HG02610 (cell line): Measurements from ENCODE around the gene HS1BP3.

Source experiments
- ATAC-seq: cut with Tn5 transposase; IDR thresholded peaks from one replicate; pipeline ENCODE4 v1.9.1; 2021; ENCODE audit warnings: mild to moderate bottlenecking, moderate library complexity; ENCODE audit not compliant: unreplicated experiment

The HS1BP3 gene

DNA sequence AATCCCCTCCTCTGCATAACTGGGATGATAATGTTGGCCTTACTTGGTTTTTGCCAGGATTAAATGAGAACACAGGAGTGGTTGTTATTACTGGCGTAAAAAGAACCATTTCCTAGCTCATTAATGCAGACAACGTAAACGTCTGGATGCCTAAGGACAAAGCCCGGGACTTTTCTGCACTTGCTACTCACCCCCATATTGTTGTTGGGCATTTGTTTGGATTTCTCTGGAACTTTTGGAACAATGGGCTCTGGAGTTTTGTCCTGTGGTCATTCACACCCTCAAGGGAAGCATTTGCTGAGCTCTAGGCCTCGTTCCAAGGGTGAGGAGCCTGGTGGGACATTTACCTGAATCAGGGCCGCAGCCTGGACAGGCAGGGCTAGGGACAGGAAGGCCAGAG is 76.0 kb downstream of the HS1BP3 start:
- ATAC-seq: no peak

DNA sequence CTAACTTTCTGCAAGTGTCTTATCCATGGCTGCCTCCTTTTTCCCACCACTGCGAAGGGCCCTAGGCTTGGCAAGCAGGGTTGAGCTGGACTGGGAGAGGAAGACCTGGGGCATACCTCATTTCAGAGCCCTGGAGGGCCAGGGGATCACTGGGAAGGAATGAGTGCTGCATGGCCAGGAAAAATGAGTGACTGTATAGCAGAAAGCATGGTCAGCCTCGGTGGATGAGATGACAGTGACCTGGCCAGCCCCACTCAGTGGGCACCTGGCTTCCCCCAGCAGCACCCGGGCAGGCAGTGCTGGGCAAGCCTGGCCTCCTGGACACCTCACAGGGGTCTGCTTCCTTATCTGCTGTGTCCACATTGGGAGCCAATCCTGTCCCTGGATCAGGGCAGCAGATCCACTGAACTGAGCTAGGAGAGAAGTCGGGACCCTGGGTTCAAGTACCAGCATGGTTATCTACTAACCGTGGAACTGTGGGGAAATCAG is 76.4 kb downstream of the HS1BP3 start:
- ATAC-seq: no peak

DNA sequence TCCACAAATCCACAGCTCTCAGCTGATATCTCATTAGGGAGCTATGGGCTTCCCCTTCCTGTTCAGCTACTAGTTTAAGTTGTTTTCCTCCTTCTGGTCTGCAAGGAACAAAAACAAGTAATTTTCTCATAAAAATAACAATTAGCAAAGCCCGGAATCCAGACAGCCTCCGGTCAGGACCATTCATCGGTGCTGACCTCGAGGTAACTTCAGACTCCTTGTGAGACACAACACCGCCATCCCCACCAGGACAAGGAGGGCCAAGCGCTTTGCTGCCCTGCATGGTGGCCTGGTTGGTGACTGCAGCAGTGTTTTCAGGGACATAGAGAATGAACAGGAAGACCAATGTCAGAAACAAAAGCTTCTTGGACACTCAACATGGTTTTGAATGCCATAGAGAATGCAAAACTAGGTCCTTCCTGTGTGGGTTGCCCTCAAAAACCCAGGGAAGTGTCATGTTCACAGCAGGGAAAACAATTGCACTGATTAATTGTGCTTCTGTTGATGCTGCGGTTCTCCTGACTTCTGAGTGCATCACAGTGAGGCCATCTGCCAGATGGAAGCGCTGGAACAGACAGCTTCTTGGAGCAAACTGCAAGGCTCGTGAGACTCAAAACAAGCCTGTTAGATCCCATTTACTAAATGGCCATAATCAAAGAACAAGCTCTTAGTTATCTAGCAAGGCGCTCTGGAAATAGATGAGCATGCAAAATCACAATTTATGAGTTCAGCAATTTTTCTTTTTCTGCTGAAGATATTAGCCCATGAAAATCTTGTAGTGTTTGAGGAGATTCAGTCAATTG is 77.1 kb downstream of the HS1BP3 start:
- no peak for ATAC-seq

DNA sequence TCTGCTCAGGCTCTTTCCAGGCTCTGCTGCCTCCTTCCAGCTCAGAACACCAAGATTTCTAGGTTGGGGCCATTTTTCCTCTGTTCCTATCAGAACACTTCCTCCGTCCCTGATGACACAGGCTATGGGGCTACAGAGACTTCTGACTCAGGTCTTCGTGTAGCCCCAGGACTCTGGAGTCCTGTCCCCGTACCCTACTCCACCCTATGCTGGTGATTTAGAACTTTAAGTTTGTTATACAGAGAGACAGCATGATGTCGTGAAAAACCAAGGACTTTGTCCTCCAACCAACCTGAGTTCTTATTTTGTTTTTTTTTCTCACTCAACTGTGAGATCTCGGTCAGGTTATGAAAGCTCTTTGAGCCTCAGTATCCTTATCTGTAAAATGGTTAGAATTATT is 78.7 kb downstream of the HS1BP3 start:
- no peak for ATAC-seq

DNA sequence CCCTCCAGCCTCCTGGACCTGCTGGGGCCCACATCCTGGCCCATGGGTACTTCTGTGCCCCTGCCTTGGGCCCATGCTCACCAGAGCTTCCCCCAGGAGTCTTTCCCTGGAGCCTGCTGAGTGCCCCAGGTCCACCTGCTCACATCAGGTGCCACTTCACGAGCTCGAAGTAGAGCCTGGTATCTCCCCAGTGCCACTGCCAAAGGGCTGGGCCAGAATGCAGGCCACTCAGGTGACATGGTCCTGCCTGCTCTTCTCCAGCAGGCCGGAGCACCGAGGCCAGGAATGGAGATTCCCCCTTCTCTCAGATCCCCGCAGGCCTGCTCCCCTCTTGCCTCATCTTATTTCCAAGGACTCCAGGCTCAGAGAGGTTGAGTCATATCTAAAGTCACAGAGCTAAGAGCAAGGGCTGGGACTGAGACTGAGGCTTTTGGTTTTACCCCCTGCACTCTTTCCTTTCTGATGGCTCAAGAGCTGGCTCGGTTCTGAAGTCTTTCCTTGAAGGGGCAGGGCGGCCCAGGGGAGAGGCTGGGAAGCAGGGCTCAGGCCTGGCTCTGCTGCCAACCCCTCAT is 79.2 kb downstream of the HS1BP3 start:
- ATAC-seq: peak; percentile 37

DNA sequence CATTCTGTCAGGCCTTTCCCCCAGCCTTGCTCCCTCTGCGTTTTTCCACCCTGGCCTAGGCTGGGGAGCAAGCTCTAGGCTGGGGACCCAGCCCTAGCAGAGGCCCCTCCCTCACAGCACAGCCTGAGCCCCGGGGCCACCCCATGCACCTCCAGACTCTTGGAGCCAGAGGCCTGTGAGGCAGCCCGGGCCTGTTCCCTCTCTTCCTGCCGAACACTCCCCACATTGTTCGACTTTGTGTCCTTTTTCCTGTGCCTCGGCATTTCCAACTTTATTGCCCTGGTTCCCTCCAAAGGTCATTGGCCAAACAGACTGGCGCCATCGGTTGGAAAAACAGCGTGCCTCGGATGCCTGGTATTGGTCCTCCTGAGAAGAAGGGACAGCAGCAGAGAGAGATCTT is 79.7 kb downstream of the HS1BP3 start:
- no peak for ATAC-seq

DNA sequence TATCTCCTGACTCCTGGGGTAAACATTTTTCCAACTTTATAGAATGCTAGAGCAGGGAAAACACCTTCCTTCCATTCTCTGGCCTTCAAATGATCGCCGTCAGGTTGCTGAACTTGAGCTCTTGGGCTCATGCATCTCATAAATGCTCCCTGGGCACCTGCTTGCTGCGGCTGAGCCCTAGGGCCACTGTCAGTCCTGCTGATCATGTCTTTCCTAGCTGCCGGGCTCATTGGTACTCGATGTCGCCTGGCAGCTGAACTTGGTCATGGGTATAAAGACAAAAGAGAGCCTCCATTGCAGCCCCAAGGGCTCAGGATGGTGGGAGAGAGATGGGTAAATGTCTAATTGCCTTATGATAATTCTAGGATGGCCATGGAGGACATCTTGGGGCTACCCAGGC is 80.6 kb downstream of the HS1BP3 start:
- no peak for ATAC-seq

DNA sequence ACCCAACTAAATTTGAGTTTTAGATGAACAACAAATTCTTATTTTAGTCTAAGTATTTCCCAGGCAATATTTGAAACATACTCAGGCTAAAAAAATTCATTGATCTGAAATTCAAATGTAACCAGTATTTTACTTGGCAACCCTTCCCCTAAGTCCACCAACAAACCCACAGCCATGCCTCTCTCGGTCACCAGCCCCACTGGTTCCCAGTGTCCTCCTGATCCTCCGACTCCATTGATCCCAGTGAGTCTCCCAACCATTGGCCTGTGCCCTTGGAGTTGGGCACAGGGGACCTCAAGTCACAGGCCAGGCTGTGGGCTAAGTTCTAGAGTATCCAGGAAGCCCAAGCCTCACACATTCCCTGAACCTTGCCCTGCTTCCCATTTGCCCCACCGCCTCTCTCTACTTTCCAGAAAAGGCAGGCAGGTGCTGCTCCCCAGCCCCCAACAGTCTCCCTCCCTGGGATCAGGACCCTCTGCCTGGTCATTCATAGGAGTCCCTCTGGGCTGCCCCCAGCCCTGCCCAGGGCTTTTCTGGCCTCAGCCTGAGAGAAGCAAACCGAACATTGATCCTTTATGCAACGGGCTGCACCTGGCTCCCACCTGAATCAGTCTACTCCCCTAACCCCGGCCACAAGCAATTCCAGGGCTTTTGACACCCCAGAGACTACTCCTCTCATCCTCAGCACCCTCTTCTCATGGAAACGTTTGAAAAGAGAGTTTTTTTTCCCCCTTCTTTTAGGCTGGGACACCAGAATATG is 81.3 kb downstream of the HS1BP3 start:
- ATAC-seq: no peak

DNA sequence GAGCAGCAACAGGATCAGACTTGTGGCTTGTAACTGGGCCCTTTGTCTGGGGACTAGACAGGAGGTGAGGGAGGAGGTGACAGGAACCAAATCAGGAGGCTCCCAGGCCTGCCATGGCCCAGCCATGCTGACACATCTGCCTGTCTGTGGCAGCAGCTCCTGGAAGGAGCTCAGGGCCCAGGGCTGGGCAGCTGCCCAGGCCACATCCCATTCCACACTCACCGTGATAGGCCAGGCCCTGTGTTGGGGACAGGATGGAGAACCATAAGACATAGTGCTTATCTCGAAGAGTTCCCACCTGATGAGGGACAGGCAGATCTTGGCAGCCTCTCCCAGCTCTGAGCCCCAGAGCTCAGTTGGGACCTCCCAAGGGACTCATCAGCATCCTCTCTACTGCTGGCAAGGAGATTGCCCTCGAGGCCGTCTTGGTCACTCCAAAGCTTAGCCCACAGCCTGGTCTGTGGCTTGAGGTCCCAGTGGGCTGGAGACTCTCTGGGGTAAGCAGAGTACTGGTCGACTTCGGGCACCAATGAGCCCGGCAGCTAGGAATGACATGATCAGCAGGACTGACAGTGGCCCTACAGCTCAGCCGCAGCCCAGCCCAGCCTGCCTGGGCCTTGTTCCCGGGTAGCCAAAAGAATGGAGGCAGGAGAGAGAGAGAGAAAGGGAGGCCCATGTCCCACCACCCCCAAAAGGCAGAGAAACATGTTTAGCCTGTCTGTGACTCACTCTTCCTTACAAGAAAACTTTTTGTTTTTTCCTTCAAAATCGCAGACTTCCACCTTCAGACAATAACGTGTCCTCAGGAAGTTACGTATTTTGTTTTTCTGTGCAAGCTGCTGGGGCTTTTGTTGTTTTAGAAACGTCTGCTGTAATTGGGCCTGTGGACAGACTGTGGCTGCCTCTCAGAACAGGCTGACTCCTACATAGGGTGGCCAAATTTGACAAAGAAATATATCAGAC is 82.1 kb downstream of the HS1BP3 start:
- ATAC-seq: no peak

DNA sequence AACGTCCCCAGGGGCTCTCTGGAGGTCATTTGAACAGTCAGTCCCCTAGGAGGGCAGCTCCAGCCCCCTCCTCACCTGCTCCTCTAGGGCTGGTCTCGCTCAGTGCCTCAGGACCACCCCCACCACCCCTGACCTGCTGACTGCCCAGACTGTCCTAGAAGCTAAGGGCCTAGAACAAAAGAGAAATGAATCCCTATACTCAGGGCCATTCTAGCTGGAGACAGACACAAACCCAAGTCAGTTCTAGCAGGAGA is 83.0 kb downstream of the HS1BP3 start:
- no peak for ATAC-seq
